HEK293T (cell line): Measurements from ENCODE around the gene RAB5B.
"Not testable (repeated sequence)": the region's sequence is repeated elsewhere in the genome, so short reads cannot be mapped to it uniquely, and the experiment has no call there.

Experiments used
- CTCF ChIA-PET: fragments of 350-600 bp; formaldehyde crosslinking; extraction: SDS; loops from one replicate; lab custom pipeline; 2021; ENCODE audit warnings: antibody characterized with exemption, inconsistent platforms; lab: Yijun Ruan, JAX
- POLR2A ChIA-PET: fragments of 350-600 bp; formaldehyde crosslinking; extraction: SDS; loops from one replicate; lab custom pipeline; 2020; ENCODE audit warnings: antibody characterized with exemption, inconsistent platforms; lab: Yijun Ruan, JAX
- DNase-seq: peaks from one replicate; pipeline ENCODE4 v3.0.0; 2012; ENCODE audit warnings: mixed read lengths; ENCODE audit errors: extremely low spot score
- ARNT ChIP-seq: fragments of 450-650 bp; IDR thresholded peaks from 2 replicates; pipeline ENCODE4 v1.6.1; 2017; ENCODE audit warnings: mild to moderate bottlenecking
- BHLHE40 ChIP-seq: fragments of 450-650 bp; IDR thresholded peaks from 2 replicates; pipeline ENCODE4 v1.6.1; 2016; ENCODE audit warnings: mild to moderate bottlenecking, moderate library complexity, borderline replicate concordance
- CTBP1 ChIP-seq: fragments of 450-650 bp; IDR thresholded peaks from 2 replicates; pipeline ENCODE4 v1.6.1; 2016; ENCODE audit warnings: borderline replicate concordance
- ELF4 ChIP-seq: fragments of 450-650 bp; IDR thresholded peaks from 2 replicates; pipeline ENCODE4 v1.6.1; 2017; ENCODE audit warnings: antibody characterized with exemption
- FOXA1 ChIP-seq: fragments of 450-650 bp; IDR thresholded peaks from 2 replicates; pipeline ENCODE4 v1.6.1; 2016; ENCODE audit warnings: mild to moderate bottlenecking
- FOXK2 ChIP-seq: fragments of 450-650 bp; IDR thresholded peaks from 2 replicates; pipeline ENCODE4 v1.6.1; 2016; ENCODE audit warnings: mild to moderate bottlenecking
- FOXM1 ChIP-seq: fragments of 450-650 bp; IDR thresholded peaks from 2 replicates; pipeline ENCODE4 v1.6.1; 2017; ENCODE audit warnings: mild to moderate bottlenecking, borderline replicate concordance
- HDGF ChIP-seq: fragments of 450-650 bp; IDR thresholded peaks from 2 replicates; pipeline ENCODE4 v1.6.1; 2017; ENCODE audit warnings: antibody characterized with exemption, borderline replicate concordance
- L3MBTL2 ChIP-seq: fragments of 450-650 bp; conservative IDR thresholded peaks from 2 replicates; pipeline ENCODE4 v1.6.1; 2016; ENCODE audit warnings: mild to moderate bottlenecking
- LEF1 ChIP-seq: fragments of 450-650 bp; IDR thresholded peaks from 2 replicates; pipeline ENCODE4 v1.6.1; 2017; ENCODE audit warnings: mild to moderate bottlenecking, borderline replicate concordance
- NFRKB ChIP-seq: fragments of 450-650 bp; IDR thresholded peaks from 2 replicates; pipeline ENCODE4 v1.6.1; 2016; ENCODE audit warnings: mild to moderate bottlenecking, moderate library complexity
- PKNOX1 ChIP-seq: fragments of 450-650 bp; IDR thresholded peaks from 2 replicates; pipeline ENCODE4 v1.6.1; 2016
- SP1 ChIP-seq: fragments of 450-650 bp; IDR thresholded peaks from 2 replicates; pipeline ENCODE4 v1.6.1; 2017
- SUZ12 ChIP-seq: fragments of 450-650 bp; IDR thresholded peaks from 2 replicates; pipeline ENCODE4 v1.6.1; 2016; ENCODE audit warnings: mild to moderate bottlenecking
- TARDBP ChIP-seq: fragments of 450-650 bp; IDR thresholded peaks from 2 replicates; pipeline ENCODE4 v1.6.1; 2016
- ZNF384 ChIP-seq: fragments of 450-650 bp; IDR thresholded peaks from 2 replicates; pipeline ENCODE4 v1.6.1; 2016

Gene RAB5B

GRCh38 chr12:55985341-55985740 lies 11.5 kb downstream of the RAB5B start:
- DNase-seq = no peak
- CTCF ChIA-PET = interaction anchor here (2.5 kb wide), 1 partner anchor 11 kb away, joined by 14 read pairs; the partner anchor contains the start of gene SUOX
- POLR2A ChIA-PET = interaction anchor here (2.4 to 2.8 kb wide), 2 partner anchors 11 to 12 kb away, joined by 6 to 20 read pairs; partner anchors contain the start of genes RAB5B and SUOX

GRCh38 chr12:55985976-55986375 lies 12.1 kb downstream of the RAB5B start:
- POLR2A ChIA-PET = interaction anchor here (2.4 to 2.8 kb wide), 2 partner anchors 11 to 12 kb away, joined by 6 to 20 read pairs; partner anchors contain the start of genes RAB5B and SUOX
- not testable (repeated sequence) for DNase-seq
- CTCF ChIA-PET = interaction anchor here (0.5 to 2.5 kb wide), 2 partner anchors 10 to 44 kb away, joined by 3 to 14 read pairs; partner anchors contain the start of gene SUOX

More at GRCh38 chr12:55985341-55985740, 11.5 kb downstream of the RAB5B start:
- TF ChIP-seq FOXK2 = no peak
- TF ChIP-seq L3MBTL2 = no peak
- no peak for TF ChIP-seq TARDBP

- DNase-seq = no peak
- ChIA-PET POLR2A (interaction anchor here (1.5 to 2.7 kb wide), 2 partner anchors 17 kb away, joined by 4 to 11 read pairs; partner anchors contain the start of gene RAB5B), CTCF (no interaction called here)
- TF ChIP-seq PKNOX1 (no peak), FOXM1 (no peak), CTBP1 (no peak), BHLHE40 (no peak), SUZ12 (no peak), FOXA1 (no peak), SP1 (no peak), TARDBP (no peak), L3MBTL2 (no peak), LEF1 (no peak), HDGF (no peak), ELF4 (no peak), NFRKB (no peak), ZNF384 (no peak), FOXK2 (no peak), ARNT (no peak)
These were observed 17.2 kb downstream of the RAB5B start for GRCh38 chr12:55991110-55991509.

GRCh38 chr12:55993230-55993853 lies 19.5 kb downstream of the RAB5B start:
- DNase-seq = no peak
- POLR2A ChIA-PET = interaction anchor here (0.8 to 2.7 kb wide), 3 partner anchors 19 to 47 kb away, joined by 3 to 11 read pairs (median 4); partner anchors contain the start of gene RAB5B
- CTCF ChIA-PET = interaction anchor here (0.7 kb wide), 1 partner anchor 36 kb away, joined by 3 read pairs; no protein-coding TSS in a partner anchor
- TF ChIP-seq PKNOX1 = no peak
- TF ChIP-seq L3MBTL2 = no peak
- no peak for TF ChIP-seq ZNF384
- TF ChIP-seq HDGF = no peak
- no peak for TF ChIP-seq FOXA1
- TF ChIP-seq SUZ12 = no peak
- no peak for TF ChIP-seq CTBP1
- no peak for TF ChIP-seq NFRKB
- no peak for TF ChIP-seq BHLHE40
- TF ChIP-seq FOXK2 = no peak
- TF ChIP-seq ARNT = no peak
- TF ChIP-seq LEF1 = no peak
- TF ChIP-seq TARDBP = no peak

GRCh38 chr12:55995366-55995765 lies 21.5 kb downstream of the RAB5B start:
- ChIA-PET POLR2A (interaction anchor here (0.9 to 3.1 kb wide), 5 partner anchors 21 to 257 kb away, joined by 3 to 26 read pairs (median 4); partner anchors contain the start of genes DNAJC14 and RAB5B), CTCF (interaction anchor here (0.6 to 2.6 kb wide), 15 partner anchors 10 to 1615 kb away, joined by 3 to 21 read pairs (median 5); partner anchors contain the start of gene RAB5B)
- DNase-seq = no peak
- TF ChIP-seq FOXM1 (no peak), ZNF384 (no peak), BHLHE40 (no peak), PKNOX1 (no peak), FOXA1 (no peak), NFRKB (no peak), SP1 (no peak), ARNT (no peak), L3MBTL2 (no peak), LEF1 (no peak), FOXK2 (no peak), ELF4 (no peak), CTBP1 (no peak), TARDBP (no peak), HDGF (no peak), SUZ12 (no peak)

GRCh38 chr12:55996201-55996714 lies 22.4 kb downstream of the RAB5B start:
- no peak for TF ChIP-seq TARDBP
- no peak for TF ChIP-seq CTBP1
- no peak for TF ChIP-seq ELF4
- no peak for TF ChIP-seq LEF1
- no peak for TF ChIP-seq NFRKB
- no peak for TF ChIP-seq SP1
- no peak for TF ChIP-seq ARNT
- TF ChIP-seq FOXA1 = no peak
- TF ChIP-seq PKNOX1 = no peak
- TF ChIP-seq SUZ12 = no peak
- no peak for TF ChIP-seq FOXK2
- peak; percentile 61 for DNase-seq
- POLR2A ChIA-PET = interaction anchor here (0.9 to 3.1 kb wide), 9 partner anchors 11 to 193 kb away, joined by 3 to 27 read pairs (median 6); partner anchors contain the start of genes DNAJC14, RAB5B, SMARCC2 and ZC3H10
- CTCF ChIA-PET = interaction anchor here (0.5 to 2.6 kb wide), 16 partner anchors 10 to 257 kb away, joined by 3 to 21 read pairs (median 5); partner anchors contain the start of gene RAB5B
